Tibial nerve (tissue), 4 donors: Measurements from ENCODE around the gene APC2.

Source experiments
- CTCF ChIP-seq, 5 experiments: fragments of 200-600 bp in 3 of 5; fragments of 450-650 bp in 2 of 5; sonication (generic) in 3 of 5; IDR thresholded peaks; one replicate each; pipeline ENCODE4 v1.5.1; 2016 to 2019; ENCODE audit warnings: antibody characterized with exemption in 5 of 5, mild to moderate bottlenecking in 3 of 5, moderate library complexity in 2 of 5
- EP300 ChIP-seq, 2 donors: sonication (generic); formaldehyde crosslinking; IDR thresholded peaks; one replicate each; pipeline ENCODE4 v1.6.1; 2017; ENCODE audit warnings: antibody characterized with exemption in 2 of 2, mild to moderate bottlenecking in 1 of 2

GRCh38 chr19:1412995-1413800 is 36.7 kb upstream of the APC2 start:
- TF ChIP-seq CTCF (IDR thresholded peaks at IDR 0.05), result no peak
- no peak for TF ChIP-seq EP300 (IDR thresholded peaks at IDR 0.05)
